Measurements from ENCODE around the gene WDR90.

The WDR90 gene

GRCh38 chr16:658679-659571 lies 9.8 kb downstream of the WDR90 start:
- DNase-seq (ENCODE audit: low read depth in 2 of 2, low spot score in 1 of 2): no peak

- no peak for DNase-seq (ENCODE audit: low read depth in 2 of 2, low spot score in 1 of 2)
Observed at GRCh38 chr16:659618-660017, 10.5 kb downstream of the WDR90 start.

- DNase-seq (ENCODE audit: low read depth in 2 of 2, low spot score in 1 of 2): no peak
Observed at GRCh38 chr16:660132-660458, 10.9 kb downstream of the WDR90 start.

- DNase-seq (ENCODE audit: low read depth in 2 of 2, low spot score in 1 of 2): peak in 1 of 2 donors; percentile 36
Observed at GRCh38 chr16:660459-661183, 11.5 kb downstream of the WDR90 start.

- no peak for DNase-seq (ENCODE audit: low read depth in 2 of 2, low spot score in 1 of 2)
Observed at GRCh38 chr16:661184-661821, 12.1 kb downstream of the WDR90 start.

GRCh38 chr16:662095-662494 lies 12.9 kb downstream of the WDR90 start:
- no peak for DNase-seq (ENCODE audit: low read depth in 2 of 2, low spot score in 1 of 2)

GRCh38 chr16:662597-662996 lies 13.4 kb downstream of the WDR90 start:
- DNase-seq (ENCODE audit: low read depth in 2 of 2, low spot score in 1 of 2): no peak

- DNase-seq (ENCODE audit: low read depth in 2 of 2, low spot score in 1 of 2): no peak
Observed at GRCh38 chr16:666572-666971, 17.4 kb downstream of the WDR90 start.

GRCh38 chr16:667113-667779 lies 18.1 kb downstream of the WDR90 start:
- DNase-seq (ENCODE audit: low read depth in 2 of 2, low spot score in 1 of 2): no peak

GRCh38 chr16:667780-668518 lies 18.8 kb downstream of the WDR90 start, which contains the start of gene RHOT2:
Gene RHOT2, plus strand, starts transcription at chr16:668132. Its CDS starts 68 bp downstream, at chr16:668200.
- peak; percentile 72 to 85 for DNase-seq (ENCODE audit: low read depth in 2 of 2, low spot score in 1 of 2)

GRCh38 chr16:668519-669171 lies 19.5 kb downstream of the WDR90 start:
- no peak for DNase-seq (ENCODE audit: low read depth in 2 of 2, low spot score in 1 of 2)

GRCh38 chr16:669666-670065 lies 20.5 kb downstream of the WDR90 start:
- no peak for DNase-seq (ENCODE audit: low read depth in 2 of 2, low spot score in 1 of 2)

GRCh38 chr16:670485-671352 lies 21.6 kb downstream of the WDR90 start:
- DNase-seq (ENCODE audit: low read depth in 2 of 2, low spot score in 1 of 2): no peak

GRCh38 chr16:671353-672131 lies 22.4 kb downstream of the WDR90 start:
- no peak for DNase-seq (ENCODE audit: low read depth in 2 of 2, low spot score in 1 of 2)

GRCh38 chr16:672371-672770 lies 23.2 kb downstream of the WDR90 start:
- no peak for DNase-seq (ENCODE audit: low read depth in 2 of 2, low spot score in 1 of 2)

GRCh38 chr16:672851-673250 lies 23.7 kb downstream of the WDR90 start:
- DNase-seq (ENCODE audit: low read depth in 2 of 2, low spot score in 1 of 2): no peak

- DNase-seq (ENCODE audit: low read depth in 2 of 2, low spot score in 1 of 2): no peak
Observed at GRCh38 chr16:673399-673991, 24.3 kb downstream of the WDR90 start.
